ENCODE data around the gene HTR3E. TPM values are rescaled to one million over a fixed set of nuclear protein-coding genes. Genes with fewer than 3 reads are reported as not detected.

HTR3E gene
- total and polyA plus RNA-seq, 2 of the 13 experiments (the other 11 are each of a cell fraction or from before 2014, with no cell fraction given) = not detected

GRCh38 chr3:184134746-184135148, 37.9 kb downstream of the HTR3E start (continued):
- TF ChIP-seq HNRNPUL1 (IDR thresholded peaks at IDR 0.05; ENCODE audit: low read depth, low read length) = no peak
- TF ChIP-seq ZNF589 (CRISPR knock-in tag; conservative IDR thresholded peaks at IDR 0.05) = no peak; the same call in 1 of the 2 replicates
- no peak for TF ChIP-seq PAWR (CRISPR knock-in tag; IDR thresholded peaks at IDR 0.05; ENCODE audit: borderline replicate concordance)
- no peak for TF ChIP-seq CBX5 (CRISPR knock-in tag; IDR thresholded peaks at IDR 0.05; ENCODE audit: borderline replicate concordance)
- TF ChIP-seq, protein P1, sequence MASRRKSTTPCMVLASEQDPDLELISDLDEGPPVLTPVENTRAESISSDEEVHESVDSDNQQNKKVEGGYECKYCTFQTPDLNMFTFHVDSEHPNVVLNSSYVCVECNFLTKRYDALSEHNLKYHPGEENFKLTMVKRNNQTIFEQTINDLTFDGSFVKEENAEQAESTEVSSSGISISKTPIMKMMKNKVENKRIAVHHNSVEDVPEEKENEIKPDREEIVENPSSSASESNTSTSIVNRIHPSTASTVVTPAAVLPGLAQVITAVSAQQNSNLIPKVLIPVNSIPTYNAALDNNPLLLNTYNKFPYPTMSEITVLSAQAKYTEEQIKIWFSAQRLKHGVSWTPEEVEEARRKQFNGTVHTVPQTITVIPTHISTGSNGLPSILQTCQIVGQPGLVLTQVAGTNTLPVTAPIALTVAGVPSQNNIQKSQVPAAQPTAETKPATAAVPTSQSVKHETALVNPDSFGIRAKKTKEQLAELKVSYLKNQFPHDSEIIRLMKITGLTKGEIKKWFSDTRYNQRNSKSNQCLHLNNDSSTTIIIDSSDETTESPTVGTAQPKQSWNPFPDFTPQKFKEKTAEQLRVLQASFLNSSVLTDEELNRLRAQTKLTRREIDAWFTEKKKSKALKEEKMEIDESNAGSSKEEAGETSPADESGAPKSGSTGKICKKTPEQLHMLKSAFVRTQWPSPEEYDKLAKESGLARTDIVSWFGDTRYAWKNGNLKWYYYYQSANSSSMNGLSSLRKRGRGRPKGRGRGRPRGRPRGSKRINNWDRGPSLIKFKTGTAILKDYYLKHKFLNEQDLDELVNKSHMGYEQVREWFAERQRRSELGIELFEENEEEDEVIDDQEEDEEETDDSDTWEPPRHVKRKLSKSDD (CRISPR knock-in tag; IDR thresholded peaks at IDR 0.05; ENCODE audit: low read depth) = no peak
- no peak for TF ChIP-seq ZSCAN12 (CRISPR knock-in tag; IDR thresholded peaks at IDR 0.05)
- TF ChIP-seq AGO2 (optimal IDR thresholded peaks at IDR 0.05; ENCODE audit: low read depth, low read length) = no peak
- no peak for TF ChIP-seq AFF4 (CRISPR knock-in tag; IDR thresholded peaks at IDR 0.05)
- TF ChIP-seq, protein P2, sequence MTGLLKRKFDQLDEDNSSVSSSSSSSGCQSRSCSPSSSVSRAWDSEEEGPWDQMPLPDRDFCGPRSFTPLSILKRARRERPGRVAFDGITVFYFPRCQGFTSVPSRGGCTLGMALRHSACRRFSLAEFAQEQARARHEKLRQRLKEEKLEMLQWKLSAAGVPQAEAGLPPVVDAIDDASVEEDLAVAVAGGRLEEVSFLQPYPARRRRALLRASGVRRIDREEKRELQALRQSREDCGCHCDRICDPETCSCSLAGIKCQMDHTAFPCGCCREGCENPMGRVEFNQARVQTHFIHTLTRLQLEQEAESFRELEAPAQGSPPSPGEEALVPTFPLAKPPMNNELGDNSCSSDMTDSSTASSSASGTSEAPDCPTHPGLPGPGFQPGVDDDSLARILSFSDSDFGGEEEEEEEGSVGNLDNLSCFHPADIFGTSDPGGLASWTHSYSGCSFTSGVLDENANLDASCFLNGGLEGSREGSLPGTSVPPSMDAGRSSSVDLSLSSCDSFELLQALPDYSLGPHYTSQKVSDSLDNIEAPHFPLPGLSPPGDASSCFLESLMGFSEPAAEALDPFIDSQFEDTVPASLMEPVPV (CRISPR knock-in tag; IDR thresholded peaks at IDR 0.05) = 0 out of 2 replicates have a peak, but pooled peaks have one; percentile 23
- TF ChIP-seq ZNF510 (CRISPR knock-in tag; IDR thresholded peaks at IDR 0.05; ENCODE audit: low read depth) = no peak
- no peak for TF ChIP-seq RELA (CRISPR knock-in tag; IDR thresholded peaks at IDR 0.05)
- no peak for TF ChIP-seq RAD51 (IDR thresholded peaks at IDR 0.05; ENCODE audit: borderline replicate concordance)
- TF ChIP-seq NFIB (CRISPR knock-in tag; IDR thresholded peaks at IDR 0.05; ENCODE audit: borderline replicate concordance) = no peak
- TF ChIP-seq CHD2 (IDR thresholded peaks at IDR 0.05; ENCODE audit: low read depth, low read length) = no peak
- TF ChIP-seq, protein P3, sequence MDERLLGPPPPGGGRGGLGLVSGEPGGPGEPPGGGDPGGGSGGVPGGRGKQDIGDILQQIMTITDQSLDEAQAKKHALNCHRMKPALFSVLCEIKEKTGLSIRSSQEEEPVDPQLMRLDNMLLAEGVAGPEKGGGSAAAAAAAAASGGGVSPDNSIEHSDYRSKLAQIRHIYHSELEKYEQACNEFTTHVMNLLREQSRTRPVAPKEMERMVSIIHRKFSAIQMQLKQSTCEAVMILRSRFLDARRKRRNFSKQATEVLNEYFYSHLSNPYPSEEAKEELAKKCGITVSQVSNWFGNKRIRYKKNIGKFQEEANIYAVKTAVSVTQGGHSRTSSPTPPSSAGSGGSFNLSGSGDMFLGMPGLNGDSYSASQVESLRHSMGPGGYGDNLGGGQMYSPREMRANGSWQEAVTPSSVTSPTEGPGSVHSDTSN (CRISPR knock-in tag; IDR thresholded peaks at IDR 0.05) = no peak
- TF ChIP-seq RFX3 (CRISPR knock-in tag; IDR thresholded peaks at IDR 0.05) = no peak
- no peak for TF ChIP-seq SATB2 (CRISPR knock-in tag; IDR thresholded peaks at IDR 0.05)
- 0 out of 2 replicates have a peak, but pooled peaks have one; percentile 12 for TF ChIP-seq ZC3H13 (CRISPR knock-in tag; IDR thresholded peaks at IDR 0.05)
- TF ChIP-seq ZNF282 (IDR thresholded peaks at IDR 0.05; ENCODE audit: partially characterized antibody) = no peak
- TF ChIP-seq GZF1 (CRISPR knock-in tag; IDR thresholded peaks at IDR 0.05) = no peak
- no peak for TF ChIP-seq PTBP1 (IDR thresholded peaks at IDR 0.05; ENCODE audit: low read depth, low read length, poor library complexity, severe bottlenecking)
- TF ChIP-seq ZNF614 (CRISPR knock-in tag; IDR thresholded peaks at IDR 0.05; ENCODE audit: borderline replicate concordance) = no peak
- TF ChIP-seq ASH2L (IDR thresholded peaks at IDR 0.05; ENCODE audit: insufficient read length, low read depth, low read length) = no peak

Data from HepG2 (cell line).